Mucosa of rectum (tissue), 2 donors: ENCODE results near the gene CORO6.
A peak's percentile ranks its signal among the peaks of the same experiment; 100 is the strongest.

Experiments
- H3K27ac ChIP-seq, 2 donors: one replicate each; pipeline ENCODE4 v1.7.0; 2013; ENCODE audit warnings: inconsistent platforms in 2 of 2, low read depth in 2 of 2, low read length in 2 of 2
- H3K27me3 ChIP-seq, 2 donors: one replicate each; pipeline ENCODE4 v1.7.0; 2013; ENCODE audit warnings: low read length in 2 of 2; ENCODE audit not compliant: control insufficient read depth in 2 of 2, insufficient read depth in 2 of 2
- H3K36me3 ChIP-seq, 2 donors: one replicate each; pipeline ENCODE4 v1.7.0; 2013; ENCODE audit warnings: low read length in 2 of 2; ENCODE audit not compliant: control insufficient read depth in 2 of 2, insufficient read depth in 2 of 2
- H3K4me1 ChIP-seq, 2 donors: one replicate each; pipeline ENCODE4 v1.7.0; 2013; ENCODE audit warnings: low read length in 2 of 2, mild to moderate bottlenecking in 1 of 2; ENCODE audit not compliant: control insufficient read depth in 2 of 2, insufficient read depth in 2 of 2
- H3K4me3 ChIP-seq, 2 donors: one replicate each; pipeline ENCODE4 v1.7.0; 2013; ENCODE audit warnings: low read length in 2 of 2
- H3K9ac ChIP-seq, 2 donors: one replicate each; pipeline ENCODE4 v1.7.0; 2013; ENCODE audit warnings: low read length in 2 of 2, low read depth in 1 of 2, mild to moderate bottlenecking in 1 of 2
- H3K9me3 ChIP-seq, 2 donors: one replicate each; pipeline ENCODE4 v1.7.0; 2013; ENCODE audit warnings: low read length in 2 of 2; ENCODE audit not compliant: control insufficient read depth in 2 of 2
- donor health status: healthy.
- donor health status: Normal muscosa, but diverticular disease.

CORO6 gene

DNA sequence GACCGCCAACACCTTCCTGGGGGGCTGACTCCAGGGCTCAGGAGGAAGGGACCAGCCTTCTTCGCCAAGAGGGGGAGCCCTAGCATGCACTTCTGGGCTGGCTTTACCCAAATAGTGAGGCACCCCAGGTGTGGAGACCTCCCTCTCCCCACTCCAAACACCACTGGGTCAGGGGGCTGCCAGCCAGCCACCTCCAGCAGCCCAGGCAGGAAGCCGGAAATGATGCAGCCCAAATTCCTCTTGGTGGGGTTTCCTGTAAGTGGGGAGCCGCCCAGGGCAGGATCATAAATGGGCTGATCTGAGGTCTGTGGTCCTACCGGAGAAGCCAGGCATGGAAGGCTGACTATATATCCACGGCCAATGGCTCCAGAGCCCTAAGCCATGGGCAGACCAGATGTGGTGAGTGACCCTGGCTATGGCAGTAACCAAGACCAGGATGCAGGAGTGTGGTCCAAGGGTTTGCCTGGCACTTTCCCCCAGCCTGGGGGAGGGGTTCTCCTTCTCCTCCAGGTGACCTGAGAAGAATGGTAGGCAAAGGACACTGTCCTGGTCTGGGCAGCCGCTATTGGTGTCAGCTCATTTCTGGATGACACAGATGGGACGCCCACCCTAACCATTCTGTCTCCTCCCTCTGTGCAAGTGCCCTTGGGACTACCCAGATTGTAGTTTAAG lies 37.5 kb downstream of the CORO6 start:
- peaks cover 7 to 20% of the 10 kb centered on the region in 2 donors for H3K36me3 ChIP-seq
- no peak overlapping the region for H3K9ac ChIP-seq
- peak overlapping the region; percentile 10 to 43 for H3K27ac ChIP-seq
- H3K9me3 ChIP-seq = no peaks in the 10 kb centered on the region
- no peak overlapping the region for H3K4me3 ChIP-seq
- H3K27me3 ChIP-seq = no peaks in the 10 kb centered on the region
- H3K4me1 ChIP-seq = peaks cover 23 to 32% of the 10 kb centered on the region in 2 donors

DNA sequence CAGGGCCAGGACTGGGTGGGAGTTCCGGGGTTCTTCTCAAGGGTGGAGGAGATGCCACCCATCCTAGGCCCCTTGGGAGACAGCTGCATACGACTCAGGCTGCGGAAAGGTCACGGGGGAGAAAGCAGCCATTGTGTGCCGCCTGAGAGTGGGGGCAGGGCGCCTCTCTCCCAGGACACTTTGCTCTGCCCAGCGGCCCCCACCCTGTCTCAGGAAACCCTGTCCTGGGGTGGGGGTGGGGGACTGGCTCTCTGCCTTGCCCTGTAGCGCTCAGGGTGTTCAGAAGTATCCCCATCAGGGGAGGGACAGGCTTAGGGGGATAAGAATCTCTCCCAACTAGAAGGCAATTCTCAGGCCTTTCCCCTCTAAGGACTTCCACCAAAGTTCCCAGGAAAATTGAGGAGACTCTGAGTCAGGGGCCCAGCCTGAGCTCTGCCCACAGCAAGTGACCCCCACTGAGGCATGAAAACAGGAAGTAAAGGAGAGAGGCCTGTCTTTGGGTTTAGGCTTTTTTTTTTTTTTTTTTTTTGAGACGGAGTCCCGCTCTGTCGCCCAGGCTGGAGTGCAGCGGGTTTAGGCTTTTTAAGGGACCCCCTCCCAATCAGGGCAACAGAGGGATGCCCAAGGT lies 38.1 kb downstream of the CORO6 start:
- no peak overlapping the region for H3K4me3 ChIP-seq

DNA sequence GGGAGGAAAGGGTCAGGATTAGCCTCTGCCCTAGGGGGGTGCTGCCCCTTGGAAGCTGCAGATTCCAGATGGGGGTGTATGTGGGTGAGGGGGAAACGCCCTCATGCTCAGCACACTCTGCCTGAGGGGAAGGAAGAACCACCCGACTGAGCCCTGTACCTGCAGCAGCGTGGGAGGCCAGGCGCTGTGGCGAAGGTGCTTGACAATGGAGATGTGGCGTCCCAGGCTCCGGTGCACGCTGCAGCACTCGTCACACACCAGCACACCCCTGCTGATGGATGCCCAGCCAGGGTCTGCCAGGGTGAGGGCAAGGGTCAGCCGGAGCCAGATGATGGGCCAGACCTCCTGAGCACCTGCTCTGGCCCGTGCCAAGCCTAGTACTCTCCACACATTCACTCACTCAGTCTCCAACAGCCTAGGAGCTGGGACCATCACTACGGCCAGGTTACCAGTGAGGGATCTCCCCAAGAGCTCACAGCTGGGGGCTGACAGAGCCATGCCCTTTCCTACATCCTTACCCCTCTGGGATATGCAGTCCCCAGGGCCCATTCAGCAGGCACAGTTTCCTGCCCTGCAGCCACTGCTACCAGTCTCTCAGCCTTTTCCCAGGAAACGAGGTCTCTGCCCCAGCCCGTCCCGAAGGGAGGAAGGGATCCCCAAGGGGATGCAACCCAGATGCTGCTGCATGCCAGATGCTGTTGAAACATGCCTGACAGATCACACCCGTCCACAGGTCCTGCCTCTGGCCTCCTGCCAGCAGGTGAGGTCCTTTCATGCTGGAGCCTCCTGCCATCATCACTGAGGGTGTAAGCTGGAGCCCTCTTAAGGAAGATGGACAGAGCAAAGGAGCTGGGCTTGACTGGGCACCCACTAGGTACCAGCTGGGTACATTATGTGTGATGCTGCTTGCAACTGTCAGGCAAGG lies 39.1 kb downstream of the CORO6 start:
- peaks cover 12 to 21% of the 10 kb centered on the region in 2 donors for H3K36me3 ChIP-seq
- no peak overlapping the region for H3K27ac ChIP-seq
- no peak overlapping the region for H3K4me3 ChIP-seq
- H3K9me3 ChIP-seq = no peaks in the 10 kb centered on the region
- peaks cover 16 to 25% of the 10 kb centered on the region in 2 donors for H3K4me1 ChIP-seq
- no peaks in the 10 kb centered on the region for H3K27me3 ChIP-seq
- no peak overlapping the region for H3K9ac ChIP-seq

More for the DNA sequence above, 38.1 kb downstream of the CORO6 start:
- Histone ChIP-seq H3K27me3 (no peaks in the 10 kb centered on the region), H3K4me1 (peaks cover 16 to 27% of the 10 kb centered on the region in 2 donors), H3K27ac (peak overlapping the region in 1 of 2 donors; percentile 22), H3K9ac (peak overlapping the region in 1 of 2 donors; percentile 14), H3K36me3 (peaks cover 12 to 20% of the 10 kb centered on the region in 2 donors), H3K9me3 (no peaks in the 10 kb centered on the region)

DNA sequence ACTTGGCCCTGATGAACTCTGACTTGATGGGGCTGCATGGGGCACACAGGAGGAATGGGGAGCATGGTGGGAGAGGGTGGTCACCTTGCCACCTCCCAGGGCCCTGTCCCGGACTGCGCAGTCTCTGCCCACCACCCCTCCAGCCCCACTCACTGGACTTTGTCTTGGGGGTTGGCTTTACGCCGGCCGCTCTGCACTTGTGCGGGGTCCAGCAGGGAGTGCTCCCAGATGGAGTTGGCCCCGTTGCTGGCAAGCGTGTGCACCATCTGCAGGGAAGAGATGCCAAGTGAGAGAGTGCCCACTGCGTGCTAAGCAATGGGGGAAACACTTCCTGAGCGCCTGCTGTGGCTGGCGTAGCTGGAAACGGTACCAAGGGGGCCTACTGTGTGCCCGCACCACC lies 39.9 kb downstream of the CORO6 start:
- peaks cover 12 to 29% of the 10 kb centered on the region in 2 donors for H3K36me3 ChIP-seq
- H3K27ac ChIP-seq = no peak overlapping the region

DNA sequence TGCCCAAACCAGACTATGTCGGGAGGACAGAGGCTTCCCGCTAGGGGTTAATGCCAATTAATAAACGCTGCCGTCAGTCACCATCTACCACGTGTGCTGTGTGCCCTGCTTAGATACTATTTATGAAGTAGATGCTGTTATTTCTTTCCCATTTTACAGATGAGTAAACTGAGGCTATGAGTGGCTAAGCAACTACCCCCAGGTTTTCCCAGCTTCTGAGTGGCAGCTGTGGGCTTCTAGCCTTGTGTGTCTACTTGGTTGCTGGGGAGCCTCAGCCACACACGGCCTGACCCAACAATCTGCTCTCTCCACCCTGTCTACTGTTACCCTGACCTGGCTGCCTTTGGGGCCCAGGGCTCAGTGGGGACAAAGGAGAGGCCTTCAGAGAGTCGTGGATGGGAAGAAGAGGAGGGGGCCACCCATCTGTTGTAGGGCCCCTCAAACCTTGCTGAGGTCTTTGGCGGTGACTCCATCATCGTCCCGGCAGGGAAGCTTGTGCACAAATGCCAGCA lies 40.4 kb downstream of the CORO6 start:
- Histone ChIP-seq H3K27me3 (no peaks in the 10 kb centered on the region), H3K9me3 (no peaks in the 10 kb centered on the region), H3K36me3 (peaks cover 17 to 34% of the 10 kb centered on the region in 2 donors), H3K27ac (no peak overlapping the region), H3K9ac (no peak overlapping the region), H3K4me1 (peaks cover 6 to 13% of the 10 kb centered on the region in 2 donors), H3K4me3 (no peak overlapping the region)

More for the DNA sequence above, 39.9 kb downstream of the CORO6 start:
- no peaks in the 10 kb centered on the region for H3K27me3 ChIP-seq
- no peak overlapping the region for H3K4me3 ChIP-seq
- no peaks in the 10 kb centered on the region for H3K9me3 ChIP-seq
- H3K4me1 ChIP-seq = peaks cover 9 to 17% of the 10 kb centered on the region in 2 donors
- H3K9ac ChIP-seq = no peak overlapping the region

DNA sequence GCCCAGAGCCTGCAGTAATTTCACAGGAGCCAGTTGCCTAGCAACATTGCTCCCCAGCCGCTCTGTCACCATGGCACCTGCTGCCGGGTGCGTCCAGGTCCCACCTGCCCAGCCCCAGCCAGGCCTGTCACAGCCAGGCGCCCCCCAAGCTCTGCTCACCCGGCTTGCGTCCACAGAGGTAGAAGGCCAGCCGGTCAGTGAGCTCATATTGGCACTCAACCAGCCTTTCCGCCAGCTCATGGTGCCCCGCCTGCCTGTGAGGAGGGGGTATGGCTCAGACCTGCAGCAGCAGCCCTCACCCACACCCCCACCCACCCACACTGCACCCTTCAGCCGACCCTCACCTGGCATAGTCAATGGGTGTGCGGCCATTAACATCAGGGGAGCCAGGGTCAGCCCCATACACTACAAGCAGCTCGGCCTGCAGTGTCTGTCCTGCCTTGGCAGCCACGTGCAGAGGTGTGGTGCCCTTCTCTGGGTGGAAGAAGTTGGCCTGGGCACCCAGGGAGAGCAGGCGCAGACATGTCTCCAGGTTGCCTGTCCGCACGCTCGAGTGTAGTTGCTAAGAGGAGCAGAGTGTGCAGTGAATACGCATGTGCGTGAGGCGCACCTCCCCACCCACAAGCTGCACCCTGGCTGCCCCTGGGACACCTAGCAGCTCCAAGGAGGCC lies 41.0 kb downstream of the CORO6 start:
- H3K27me3 ChIP-seq = no peaks in the 10 kb centered on the region
- peaks cover 23 to 38% of the 10 kb centered on the region in 2 donors for H3K36me3 ChIP-seq
- no peak overlapping the region for H3K9ac ChIP-seq
- no peaks in the 10 kb centered on the region for H3K9me3 ChIP-seq
- peaks cover 6 to 9% of the 10 kb centered on the region in 2 donors for H3K4me1 ChIP-seq
- no peak overlapping the region for H3K27ac ChIP-seq
- H3K4me3 ChIP-seq = no peak overlapping the region

DNA sequence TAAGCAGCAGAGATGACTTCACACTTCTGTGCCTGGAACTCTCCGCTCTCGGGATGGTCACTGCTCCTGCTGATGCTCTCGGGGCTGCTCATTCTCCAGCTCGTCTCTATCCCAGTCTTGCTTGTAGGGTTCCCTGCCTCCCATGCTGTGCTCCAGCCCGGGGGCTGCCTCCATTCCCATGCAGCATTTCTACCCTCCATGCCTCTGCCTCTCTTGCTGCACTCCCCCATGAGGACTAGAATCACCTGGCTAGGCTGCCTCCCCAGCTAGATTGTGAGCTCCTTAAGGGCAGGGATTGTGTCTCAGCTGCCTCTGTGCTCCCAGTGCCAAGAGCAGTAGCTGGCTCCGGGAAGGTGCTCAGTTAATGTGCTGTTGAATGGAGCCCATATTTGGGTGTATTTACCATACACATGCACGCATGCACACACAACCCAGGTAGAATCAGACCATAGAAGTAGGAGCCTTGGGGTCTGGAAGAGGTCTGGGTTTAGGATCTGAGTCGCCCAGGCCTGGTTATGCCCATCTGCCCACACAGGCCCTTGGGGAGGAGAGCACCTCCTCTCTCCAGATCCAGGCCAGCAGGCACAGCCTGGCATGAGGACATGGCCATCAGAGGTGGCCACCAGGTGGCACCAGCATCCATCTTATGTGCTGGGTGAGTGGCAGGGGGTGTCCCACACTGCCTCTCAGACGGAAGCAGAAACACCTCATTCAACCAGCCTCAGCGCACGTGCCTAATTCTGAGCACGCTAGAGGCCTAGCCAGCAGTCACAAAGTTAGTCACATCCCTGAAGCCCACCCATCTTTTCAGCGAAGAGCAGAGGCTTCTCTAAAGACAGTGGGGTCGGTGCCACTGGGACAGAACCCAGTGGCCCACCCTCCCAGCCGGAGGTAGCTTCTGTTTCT lies 42.6 kb downstream of the CORO6 start:
- Histone ChIP-seq H3K9ac (no peak overlapping the region), H3K4me1 (peaks cover 4 to 8% of the 10 kb centered on the region in 2 donors), H3K27ac (no peak overlapping the region), H3K4me3 (no peak overlapping the region), H3K27me3 (no peaks in the 10 kb centered on the region), H3K9me3 (no peaks in the 10 kb centered on the region), H3K36me3 (peaks cover 35 to 54% of the 10 kb centered on the region in 2 donors)

DNA sequence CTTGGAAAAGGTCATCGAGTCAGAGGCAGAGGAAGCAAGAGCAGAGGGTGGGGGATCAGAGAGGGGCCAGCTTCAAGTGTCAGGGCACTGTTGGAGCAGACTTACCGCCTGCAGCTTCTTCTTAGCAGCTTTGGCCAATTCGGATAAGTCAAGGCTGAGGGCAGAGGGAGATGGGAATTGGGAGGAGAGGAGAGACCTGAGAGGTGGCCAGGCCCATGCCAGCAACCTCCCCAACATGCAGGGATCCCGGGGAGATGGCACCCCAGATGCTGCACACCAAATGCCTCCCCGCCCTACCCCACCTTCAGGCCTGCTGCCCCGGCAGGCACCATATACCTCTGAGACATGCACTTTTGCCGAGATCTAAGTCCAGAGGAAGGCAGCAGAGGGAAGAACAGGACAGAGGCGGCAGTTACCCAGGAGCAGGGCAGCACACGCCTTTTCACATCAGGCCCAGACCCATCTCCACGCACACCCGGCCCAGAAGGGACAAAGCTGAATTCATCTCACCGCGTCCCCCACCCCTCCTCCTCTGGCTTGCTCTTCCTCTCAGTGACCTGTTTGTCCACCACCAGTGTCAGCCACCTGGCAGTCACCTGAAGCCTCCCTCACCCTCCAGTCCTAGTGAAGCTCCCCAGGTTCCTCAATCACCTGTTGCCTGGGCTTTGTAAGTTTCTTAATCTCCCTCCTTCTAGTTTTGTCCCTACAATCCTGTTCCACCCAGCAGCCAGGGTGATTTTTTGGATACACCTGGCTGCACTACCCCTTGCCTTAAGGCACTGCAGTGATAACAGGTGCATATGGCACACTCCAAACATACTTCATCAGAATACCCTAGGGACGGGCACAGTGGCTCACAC lies 43.9 kb downstream of the CORO6 start:
- Histone ChIP-seq H3K27ac (no peak overlapping the region), H3K4me1 (peaks cover 7 to 19% of the 10 kb centered on the region in 2 donors), H3K9ac (no peak overlapping the region)

More for the DNA sequence above, 43.9 kb downstream of the CORO6 start:
- H3K36me3 ChIP-seq = peaks cover 35 to 57% of the 10 kb centered on the region in 2 donors
- no peaks in the 10 kb centered on the region for H3K9me3 ChIP-seq
- no peaks in the 10 kb centered on the region for H3K27me3 ChIP-seq
- no peak overlapping the region for H3K4me3 ChIP-seq
